ENCODE data around the gene SUPT6H. TPM values are rescaled to one million over a fixed set of nuclear protein-coding genes. Genes with fewer than 3 reads are reported as not detected.

SUPT6H gene
- total and polyA plus RNA-seq, 9 of the 15 experiments (the other 6 are each of a cell fraction or from before 2014, with no cell fraction given), result 1.7 to 77.7 (median 49.2) TPM

- TF ChIP-seq IFI16 (CRISPR knock-in tag; IDR thresholded peaks at IDR 0.05), result 0 out of 2 replicates have a peak, but pooled peaks have one; percentile 34
- TF ChIP-seq, protein P1, sequence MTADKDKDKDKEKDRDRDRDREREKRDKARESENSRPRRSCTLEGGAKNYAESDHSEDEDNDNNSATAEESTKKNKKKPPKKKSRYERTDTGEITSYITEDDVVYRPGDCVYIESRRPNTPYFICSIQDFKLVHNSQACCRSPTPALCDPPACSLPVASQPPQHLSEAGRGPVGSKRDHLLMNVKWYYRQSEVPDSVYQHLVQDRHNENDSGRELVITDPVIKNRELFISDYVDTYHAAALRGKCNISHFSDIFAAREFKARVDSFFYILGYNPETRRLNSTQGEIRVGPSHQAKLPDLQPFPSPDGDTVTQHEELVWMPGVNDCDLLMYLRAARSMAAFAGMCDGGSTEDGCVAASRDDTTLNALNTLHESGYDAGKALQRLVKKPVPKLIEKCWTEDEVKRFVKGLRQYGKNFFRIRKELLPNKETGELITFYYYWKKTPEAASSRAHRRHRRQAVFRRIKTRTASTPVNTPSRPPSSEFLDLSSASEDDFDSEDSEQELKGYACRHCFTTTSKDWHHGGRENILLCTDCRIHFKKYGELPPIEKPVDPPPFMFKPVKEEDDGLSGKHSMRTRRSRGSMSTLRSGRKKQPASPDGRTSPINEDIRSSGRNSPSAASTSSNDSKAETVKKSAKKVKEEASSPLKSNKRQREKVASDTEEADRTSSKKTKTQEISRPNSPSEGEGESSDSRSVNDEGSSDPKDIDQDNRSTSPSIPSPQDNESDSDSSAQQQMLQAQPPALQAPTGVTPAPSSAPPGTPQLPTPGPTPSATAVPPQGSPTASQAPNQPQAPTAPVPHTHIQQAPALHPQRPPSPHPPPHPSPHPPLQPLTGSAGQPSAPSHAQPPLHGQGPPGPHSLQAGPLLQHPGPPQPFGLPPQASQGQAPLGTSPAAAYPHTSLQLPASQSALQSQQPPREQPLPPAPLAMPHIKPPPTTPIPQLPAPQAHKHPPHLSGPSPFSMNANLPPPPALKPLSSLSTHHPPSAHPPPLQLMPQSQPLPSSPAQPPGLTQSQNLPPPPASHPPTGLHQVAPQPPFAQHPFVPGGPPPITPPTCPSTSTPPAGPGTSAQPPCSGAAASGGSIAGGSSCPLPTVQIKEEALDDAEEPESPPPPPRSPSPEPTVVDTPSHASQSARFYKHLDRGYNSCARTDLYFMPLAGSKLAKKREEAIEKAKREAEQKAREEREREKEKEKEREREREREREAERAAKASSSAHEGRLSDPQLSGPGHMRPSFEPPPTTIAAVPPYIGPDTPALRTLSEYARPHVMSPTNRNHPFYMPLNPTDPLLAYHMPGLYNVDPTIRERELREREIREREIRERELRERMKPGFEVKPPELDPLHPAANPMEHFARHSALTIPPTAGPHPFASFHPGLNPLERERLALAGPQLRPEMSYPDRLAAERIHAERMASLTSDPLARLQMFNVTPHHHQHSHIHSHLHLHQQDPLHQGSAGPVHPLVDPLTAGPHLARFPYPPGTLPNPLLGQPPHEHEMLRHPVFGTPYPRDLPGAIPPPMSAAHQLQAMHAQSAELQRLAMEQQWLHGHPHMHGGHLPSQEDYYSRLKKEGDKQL (CRISPR knock-in tag; IDR thresholded peaks at IDR 0.05; ENCODE audit: borderline replicate concordance), result no peak
- TF ChIP-seq, protein P2, sequence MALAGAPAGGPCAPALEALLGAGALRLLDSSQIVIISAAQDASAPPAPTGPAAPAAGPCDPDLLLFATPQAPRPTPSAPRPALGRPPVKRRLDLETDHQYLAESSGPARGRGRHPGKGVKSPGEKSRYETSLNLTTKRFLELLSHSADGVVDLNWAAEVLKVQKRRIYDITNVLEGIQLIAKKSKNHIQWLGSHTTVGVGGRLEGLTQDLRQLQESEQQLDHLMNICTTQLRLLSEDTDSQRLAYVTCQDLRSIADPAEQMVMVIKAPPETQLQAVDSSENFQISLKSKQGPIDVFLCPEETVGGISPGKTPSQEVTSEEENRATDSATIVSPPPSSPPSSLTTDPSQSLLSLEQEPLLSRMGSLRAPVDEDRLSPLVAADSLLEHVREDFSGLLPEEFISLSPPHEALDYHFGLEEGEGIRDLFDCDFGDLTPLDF (CRISPR knock-in tag; IDR thresholded peaks at IDR 0.05), result no peak
- TF ChIP-seq, protein P3, sequence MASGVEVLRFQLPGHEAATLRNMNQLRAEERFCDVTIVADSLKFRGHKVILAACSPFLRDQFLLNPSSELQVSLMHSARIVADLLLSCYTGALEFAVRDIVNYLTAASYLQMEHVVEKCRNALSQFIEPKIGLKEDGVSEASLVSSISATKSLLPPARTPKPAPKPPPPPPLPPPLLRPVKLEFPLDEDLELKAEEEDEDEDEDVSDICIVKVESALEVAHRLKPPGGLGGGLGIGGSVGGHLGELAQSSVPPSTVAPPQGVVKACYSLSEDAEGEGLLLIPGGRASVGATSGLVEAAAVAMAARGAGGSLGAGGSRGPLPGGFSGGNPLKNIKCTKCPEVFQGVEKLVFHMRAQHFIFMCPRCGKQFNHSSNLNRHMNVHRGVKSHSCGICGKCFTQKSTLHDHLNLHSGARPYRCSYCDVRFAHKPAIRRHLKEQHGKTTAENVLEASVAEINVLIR (CRISPR knock-in tag; IDR thresholded peaks at IDR 0.05), result no peak
- TF ChIP-seq FOS (IDR thresholded peaks at IDR 0.05; ENCODE audit: extremely low read depth, insufficient read length), result no peak
- no peak; the same call in 1 of the 2 replicates for TF ChIP-seq ARID1B (IDR thresholded peaks at IDR 0.05)
- 0 out of 2 replicates have a peak, but pooled peaks have one; percentile 41 for TF ChIP-seq JUN (IDR thresholded peaks at IDR 0.05; ENCODE audit: borderline replicate concordance, low read depth, low read length)
- no peak for TF ChIP-seq JUN (CRISPR knock-in tag; IDR thresholded peaks at IDR 0.05; ENCODE audit: borderline replicate concordance)
- TF ChIP-seq RBBP5 (IDR thresholded peaks at IDR 0.05; ENCODE audit: borderline replicate concordance, insufficient read depth, low read length, poor library complexity, severe bottlenecking), result no peak
- 0 out of 2 replicates have a peak, but pooled peaks have one; percentile 2 for TF ChIP-seq KLF16 (IDR thresholded peaks at IDR 0.05)
- no peak for TF ChIP-seq ZNF785 (CRISPR knock-in tag; IDR thresholded peaks at IDR 0.05)
- no peak for TF ChIP-seq HNRNPH1 (optimal IDR thresholded peaks at IDR 0.05; ENCODE audit: low read depth, low read length)
- TF ChIP-seq CBFA2T2 (conservative IDR thresholded peaks at IDR 0.05), result no peak
- peak; percentile 31 for TF ChIP-seq EP300 (IDR thresholded peaks at IDR 0.05; ENCODE audit: low read length)
- no peak for TF ChIP-seq NFYB (IDR thresholded peaks at IDR 0.05; ENCODE audit: extremely low read depth, insufficient read length)
- TF ChIP-seq, protein P4, sequence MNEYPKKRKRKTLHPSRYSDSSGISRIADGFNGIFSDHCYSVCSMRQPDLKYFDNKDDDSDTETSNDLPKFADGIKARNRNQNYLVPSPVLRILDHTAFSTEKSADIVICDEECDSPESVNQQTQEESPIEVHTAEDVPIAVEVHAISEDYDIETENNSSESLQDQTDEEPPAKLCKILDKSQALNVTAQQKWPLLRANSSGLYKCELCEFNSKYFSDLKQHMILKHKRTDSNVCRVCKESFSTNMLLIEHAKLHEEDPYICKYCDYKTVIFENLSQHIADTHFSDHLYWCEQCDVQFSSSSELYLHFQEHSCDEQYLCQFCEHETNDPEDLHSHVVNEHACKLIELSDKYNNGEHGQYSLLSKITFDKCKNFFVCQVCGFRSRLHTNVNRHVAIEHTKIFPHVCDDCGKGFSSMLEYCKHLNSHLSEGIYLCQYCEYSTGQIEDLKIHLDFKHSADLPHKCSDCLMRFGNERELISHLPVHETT (CRISPR knock-in tag; conservative IDR thresholded peaks at IDR 0.05 in 1 of 2, IDR thresholded peaks at IDR 0.05 in 1 of 2), result no peak; a peak in 1 of 4 replicates
- no peak for TF ChIP-seq COPS2 (conservative IDR thresholded peaks at IDR 0.05)
Observed at GRCh38 chr17:28643983-28644786, 17.8 kb upstream of the SUPT6H start (continued).

All from K562 (cell line).